CD4-positive, alpha-beta T cell treated with Interferon alpha-2 for 1 hour (primary cell): ENCODE results near the gene LDLRAD4.

Source experiments
- DNase-seq, 2 donors: peaks; one replicate each; pipeline ENCODE4 v3.0.0-alpha.2; 2020 to 2022

Gene LDLRAD4

DNA sequence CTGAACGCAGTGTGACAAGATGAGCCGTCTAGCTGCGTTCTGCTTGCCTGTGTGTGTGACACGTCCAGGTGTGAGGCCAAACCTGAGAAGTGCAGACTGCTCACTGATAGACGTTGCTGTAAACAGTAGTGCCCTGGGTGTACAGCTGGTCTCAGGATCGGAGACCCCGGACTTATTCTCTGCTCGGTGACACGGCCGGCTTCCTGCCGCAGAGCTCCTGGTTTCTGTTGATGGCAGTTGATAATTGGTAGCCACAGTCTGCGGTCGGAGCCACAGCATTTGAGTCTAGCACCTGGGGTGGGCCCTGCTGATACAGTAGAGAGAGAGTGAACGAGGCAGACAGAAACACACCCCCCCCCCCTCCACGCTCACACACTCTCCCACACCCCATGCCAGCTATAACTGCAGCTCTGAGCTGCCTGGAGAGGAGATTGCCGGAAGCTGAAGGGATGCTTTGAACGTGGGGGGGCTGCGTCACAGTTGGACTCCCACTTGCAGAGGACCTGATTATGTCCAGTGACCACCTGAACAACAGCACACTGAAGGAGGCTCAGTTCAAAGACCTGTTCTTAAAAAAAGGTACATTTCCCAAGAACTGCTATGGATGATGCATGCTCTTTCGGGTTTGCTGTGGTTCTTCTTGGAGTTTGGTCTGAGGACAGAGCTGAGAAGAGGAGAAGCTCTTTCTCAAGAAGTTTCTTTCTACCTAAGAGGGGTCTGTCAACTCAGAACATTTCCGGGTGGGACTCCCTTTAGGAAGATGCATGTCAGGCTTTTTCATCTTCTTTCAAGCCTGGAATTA is 393.8 kb downstream of the LDLRAD4 start:
- DNase-seq, result peak; percentile 78 to 81

DNA sequence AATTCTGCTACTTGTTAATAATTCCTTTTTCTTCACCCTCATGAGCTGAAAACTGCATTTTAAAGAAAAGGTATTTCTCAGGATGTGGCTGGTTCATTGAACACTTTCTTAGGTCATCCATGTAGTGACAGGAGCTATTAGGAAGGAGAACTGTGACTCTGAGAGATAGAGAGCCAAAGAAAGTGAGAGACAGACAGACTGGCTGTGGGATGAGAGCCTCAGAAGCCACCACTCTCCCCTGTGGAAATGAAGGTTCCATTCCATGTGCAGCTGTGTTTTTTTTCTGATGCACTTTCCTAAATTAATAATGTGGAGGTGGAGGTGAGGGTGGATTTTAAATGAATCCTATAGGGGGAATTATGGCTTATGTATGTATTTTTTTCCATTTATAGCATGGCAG is 394.5 kb downstream of the LDLRAD4 start:
- no peak for DNase-seq

DNA sequence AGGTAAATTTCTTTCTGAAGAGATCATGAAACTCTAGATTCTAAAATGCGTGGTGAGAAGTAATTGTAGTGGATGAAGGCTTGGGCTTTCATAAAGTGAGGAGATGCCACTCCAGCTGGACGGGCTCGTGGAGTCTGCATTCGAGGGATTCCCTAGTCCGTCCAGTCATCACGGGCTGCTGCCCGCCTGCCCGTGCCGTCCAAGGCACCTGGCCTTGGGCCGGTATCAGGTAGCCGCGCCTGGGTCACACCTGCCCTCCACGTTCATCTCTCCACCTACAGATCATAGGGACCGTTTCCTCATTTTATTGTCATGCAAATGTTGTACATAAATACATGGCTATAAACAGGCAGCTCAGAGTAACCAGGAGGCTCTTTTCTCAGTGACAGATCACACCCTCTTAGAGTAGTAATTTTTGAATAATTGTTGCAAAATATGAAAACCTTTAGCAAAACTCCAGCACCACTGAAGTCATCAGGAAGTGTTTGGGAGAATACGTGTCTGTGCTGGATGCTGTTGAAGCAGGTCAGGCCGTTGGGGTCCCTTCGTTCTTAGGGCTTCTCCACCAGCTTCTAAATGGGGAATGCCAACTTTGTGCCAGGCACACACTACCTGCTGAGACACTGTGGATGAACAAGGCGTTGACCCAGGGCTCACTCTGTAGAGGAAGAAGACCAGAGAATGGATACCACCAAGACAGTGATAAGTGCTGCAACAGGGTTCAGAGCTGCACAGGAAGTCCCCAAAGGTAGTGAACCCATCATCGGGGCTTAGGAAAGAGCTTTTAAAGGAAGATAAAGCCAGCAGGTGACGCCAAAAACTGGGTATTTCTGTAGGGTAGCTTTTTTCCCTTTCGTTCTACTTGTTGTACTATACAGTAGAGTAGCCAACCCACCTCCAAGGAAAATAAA is 395.3 kb downstream of the LDLRAD4 start:
- peak in 1 of 2 donors; percentile 21 for DNase-seq

DNA sequence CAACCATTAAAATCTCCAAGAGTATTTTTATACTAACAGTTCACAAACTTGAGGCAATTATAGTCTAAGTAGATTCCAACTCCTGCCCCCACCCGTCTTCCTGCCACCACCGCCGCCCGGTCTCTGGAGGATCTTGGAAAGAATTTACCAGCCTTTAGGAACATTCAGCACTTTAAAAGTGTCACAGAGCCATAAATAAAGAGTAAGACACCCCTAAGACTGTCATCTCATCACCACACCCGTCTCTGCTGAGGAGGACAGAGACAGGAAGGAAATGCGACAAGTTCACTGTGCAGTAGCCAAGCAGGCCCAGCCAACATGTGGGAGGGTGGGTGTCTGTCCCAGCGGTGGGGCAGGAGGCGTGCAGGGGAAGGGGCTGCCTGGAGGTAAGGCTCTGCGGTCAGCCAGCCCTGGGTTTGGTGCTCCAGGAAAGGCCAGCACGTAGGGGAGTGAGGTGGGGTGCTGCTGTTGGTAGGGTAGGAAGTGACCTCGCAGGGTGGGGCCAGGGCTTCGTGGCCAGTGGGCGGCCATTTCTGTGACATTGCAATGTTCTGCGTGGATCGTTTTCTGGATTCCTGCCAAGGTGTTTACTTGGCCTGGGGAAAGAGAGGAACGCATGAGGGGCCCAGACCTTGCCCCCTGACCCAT is 396.2 kb downstream of the LDLRAD4 start:
- peak; percentile 47 to 49 for DNase-seq

DNA sequence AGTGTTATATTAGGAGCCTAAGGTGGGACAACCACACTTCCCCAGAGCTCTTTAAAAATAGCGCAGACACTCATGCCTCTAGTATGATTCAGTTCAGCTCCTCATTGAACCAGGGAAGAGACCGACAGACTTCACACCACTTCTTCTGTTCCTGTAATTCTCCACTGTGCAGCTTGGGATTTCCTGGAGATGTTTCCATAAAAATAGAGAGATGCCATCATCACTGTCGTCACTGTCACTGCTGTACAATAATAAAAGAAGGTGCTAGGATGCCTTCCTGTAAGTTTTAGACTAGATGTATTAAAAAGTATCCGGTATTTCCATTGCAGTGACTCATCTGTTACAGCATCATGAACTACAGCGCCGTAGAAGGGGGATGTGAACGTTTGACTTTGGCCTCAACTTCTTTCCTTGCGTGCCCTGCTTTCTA is 396.9 kb downstream of the LDLRAD4 start:
- DNase-seq, result peak; percentile 22 to 30

DNA sequence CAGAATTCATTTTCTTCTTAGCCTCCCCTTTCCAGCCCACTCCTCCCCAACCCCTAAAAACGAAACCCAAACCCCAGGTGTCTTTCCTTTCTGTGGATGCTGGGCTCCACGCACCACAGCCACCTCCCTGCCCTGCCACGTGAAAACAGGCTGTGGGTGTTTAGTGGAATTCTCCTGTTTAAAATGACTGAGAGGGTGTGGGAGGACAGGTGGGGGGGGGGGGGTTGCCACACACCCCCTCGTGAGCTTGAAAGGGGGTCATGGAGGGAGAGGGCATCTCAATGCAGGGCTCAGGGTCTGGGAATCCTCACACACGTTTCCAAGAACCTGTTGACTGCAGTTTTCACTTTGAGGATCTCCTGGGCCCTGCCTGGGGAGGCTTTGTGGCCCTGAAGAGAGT is 397.5 kb downstream of the LDLRAD4 start:
- no peak for DNase-seq

DNA sequence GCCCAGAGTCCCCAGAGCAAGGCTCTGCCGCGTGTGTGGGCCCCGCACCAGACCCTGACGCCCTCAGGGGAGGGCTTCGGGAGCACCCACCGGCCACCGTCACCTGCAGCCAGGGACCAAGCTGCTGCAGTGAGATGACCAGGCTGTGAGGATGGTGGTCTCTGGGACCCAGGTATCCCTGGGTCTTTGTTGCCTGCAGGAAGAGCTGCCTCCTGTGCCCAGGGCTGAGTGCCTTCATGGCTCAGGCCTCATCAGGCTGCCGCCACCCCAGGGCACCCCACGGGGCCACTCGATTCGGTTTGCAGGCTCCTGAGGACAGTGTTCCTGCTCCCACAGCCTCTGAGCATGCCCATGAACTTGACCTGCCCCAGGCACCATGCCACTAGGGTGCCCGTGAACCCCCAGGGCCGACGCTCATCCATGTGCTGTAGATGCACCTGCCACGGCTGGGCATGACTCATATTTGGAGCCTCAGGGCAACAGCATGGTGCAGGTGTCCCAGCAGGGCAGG is 398.0 kb downstream of the LDLRAD4 start:
- DNase-seq, result no peak

DNA sequence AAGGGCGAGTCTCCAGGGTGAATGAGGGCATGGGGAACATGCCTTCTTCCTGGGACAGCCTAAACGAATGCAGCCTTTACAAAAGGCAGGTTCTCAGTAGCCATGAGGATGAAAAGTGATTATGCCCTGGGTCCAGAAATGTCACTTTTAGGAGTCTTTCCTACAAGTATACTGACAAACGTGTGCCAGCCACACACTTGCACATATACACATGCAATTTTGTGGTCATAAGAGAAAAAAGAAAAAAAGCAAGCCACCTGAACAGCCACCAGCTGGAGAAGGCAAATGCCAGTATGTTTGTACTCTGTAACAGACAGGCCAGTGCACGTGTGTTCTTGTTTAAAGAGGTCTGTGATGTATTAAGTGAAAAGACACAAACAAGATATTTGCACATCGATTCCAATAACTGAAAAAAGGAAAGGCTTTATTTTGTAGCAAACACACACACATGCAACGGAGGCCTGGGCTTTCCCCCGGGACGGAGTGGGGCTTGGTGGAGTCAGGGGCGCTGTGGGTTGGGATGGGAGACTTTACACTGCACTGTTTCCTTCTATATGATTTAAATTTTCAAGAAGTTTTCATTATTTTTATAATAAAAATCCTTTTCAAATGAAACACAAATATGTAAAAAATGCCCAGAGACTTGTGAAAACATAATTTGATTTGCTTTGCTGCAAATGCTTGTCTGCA is 399.4 kb downstream of the LDLRAD4 start:
- DNase-seq, result no peak

DNA sequence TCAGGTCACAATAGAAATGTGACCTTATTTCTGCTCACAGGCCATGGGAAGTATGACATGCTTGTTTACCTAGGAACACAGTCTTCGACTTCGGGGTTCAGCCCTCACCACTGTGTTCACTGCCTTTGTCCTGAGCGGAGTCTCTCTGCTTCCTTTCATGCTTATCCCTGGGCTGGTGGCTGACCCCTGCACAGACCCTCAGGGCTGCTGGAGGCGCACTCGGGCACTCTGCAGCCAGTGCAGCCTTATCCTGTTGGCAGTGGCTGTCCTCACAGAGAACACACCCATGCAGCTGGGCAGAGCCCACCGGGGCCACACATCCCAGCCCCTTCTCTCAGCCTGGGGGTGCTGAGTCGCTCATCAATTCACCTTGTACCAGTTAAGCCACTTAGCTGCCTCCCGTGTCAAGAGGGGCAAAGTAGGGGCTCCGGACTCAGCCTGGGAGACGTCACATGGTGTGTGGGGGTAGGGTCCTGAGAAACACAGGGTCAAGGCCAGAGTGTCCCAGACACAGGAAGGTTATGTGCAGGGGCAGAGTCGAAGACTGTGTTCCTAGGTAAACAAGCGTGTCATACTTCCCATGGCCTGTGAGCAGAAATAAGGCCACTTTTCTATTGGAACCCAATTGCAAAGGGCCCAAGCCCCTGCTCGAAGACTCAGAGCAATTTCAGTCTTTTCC is 400.3 kb downstream of the LDLRAD4 start:
- DNase-seq, result no peak

DNA sequence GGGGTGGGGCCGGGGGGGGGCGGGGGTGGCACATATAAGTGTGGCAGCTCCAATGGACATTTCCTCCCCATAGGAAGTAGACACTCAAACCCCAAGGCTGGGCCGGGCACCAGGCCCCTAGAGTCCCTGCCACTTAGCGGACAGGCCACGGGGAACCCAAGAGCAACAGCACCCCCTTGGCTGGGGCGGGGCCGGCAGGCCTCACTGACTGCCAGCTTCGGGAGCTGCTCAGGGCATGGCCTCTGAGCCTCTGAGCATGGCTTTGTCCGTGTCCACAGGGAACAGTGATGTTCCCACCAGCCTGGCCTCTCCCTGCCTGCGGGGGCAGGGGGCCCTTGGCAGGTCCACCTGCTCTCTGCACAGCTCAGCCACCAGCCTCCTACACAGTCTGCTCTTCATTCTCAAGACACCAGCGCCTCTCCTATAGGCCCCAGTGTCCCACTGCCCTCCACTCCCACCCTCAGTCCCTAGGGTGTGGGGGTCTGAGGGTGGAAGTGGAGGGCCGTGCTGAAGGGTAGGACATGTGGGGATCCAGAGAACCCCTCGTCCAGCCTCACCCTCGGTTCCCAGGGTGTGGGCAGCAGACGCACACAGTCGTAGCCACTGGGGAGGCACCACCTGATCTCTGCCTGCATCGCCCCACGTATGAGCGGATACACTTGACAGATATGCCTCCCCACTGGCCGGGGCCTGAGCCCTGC is 401.1 kb downstream of the LDLRAD4 start:
- DNase-seq, result no peak

DNA sequence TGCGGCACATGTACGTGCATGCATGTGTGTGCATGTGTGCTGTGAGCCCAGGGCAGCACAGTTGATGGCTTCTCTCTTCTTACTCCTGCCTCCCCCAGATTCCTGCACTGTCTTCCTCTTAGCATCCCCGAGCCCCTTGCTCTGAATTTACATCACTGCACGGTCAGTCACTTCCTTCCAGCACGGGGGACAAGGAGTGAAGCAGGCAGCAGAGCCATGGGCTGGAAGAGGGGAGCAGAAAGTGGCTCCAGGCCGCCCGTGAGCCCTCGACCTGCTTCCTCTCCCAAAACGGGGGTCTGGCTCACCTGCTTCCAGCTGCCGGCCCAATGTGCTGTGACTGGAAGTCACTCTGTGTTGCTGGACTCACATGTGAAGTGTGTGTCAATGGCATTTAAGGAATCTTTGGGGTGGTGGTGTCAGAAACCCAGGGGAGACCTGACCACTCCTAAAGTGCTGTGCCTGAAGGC is 401.7 kb downstream of the LDLRAD4 start:
- DNase-seq, result no peak

DNA sequence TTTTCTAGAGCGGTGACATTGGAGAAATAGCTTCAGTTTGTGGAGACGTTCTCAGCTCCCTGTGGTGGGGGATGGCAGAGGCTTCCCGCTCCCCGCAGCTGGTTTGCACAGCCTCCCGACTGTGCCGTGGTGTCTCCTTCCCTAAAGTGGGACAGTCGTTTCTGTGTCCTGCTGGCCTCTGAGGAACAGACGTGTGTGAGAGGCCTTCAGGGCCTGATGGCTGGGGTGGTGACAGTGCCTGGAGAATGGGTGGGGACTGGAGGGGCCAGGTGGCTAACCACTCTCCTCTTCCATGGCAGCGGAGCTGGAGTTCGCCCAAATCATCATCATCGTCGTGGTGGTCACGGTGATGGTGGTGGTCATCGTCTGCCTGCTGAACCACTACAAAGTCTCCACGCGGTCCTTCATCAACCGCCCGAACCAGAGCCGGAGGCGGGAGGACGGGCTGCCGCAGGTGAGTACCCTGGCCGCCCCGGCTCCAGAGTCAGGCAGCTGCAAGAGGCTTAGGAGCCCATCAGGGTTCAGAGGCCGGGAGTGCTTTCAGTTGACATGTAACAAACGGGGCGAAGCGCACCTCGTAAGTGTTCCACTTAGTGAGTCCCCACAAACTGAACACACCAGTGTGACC is 402.4 kb downstream of the LDLRAD4 start:
- no peak for DNase-seq

DNA sequence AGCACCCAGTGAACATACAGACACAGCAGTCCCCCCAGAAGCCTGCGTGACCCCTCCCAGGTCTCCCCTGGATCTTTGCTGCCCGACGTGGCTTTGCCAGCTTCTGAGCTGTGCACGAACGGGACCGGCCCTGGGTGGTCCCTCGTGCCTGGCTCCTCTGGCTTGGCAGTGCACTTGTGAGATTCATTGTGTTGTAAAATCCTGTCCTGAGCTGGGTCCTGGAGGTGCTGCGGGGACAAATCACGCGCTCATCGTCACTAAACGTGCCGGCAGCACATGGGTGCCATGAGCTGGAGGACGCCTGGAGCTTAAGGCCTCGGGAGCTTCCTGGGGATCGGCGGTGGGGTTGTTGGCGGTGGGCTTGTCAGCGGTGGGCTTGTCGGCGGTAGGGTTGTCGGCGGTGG is 402.9 kb downstream of the LDLRAD4 start:
- no peak for DNase-seq

DNA sequence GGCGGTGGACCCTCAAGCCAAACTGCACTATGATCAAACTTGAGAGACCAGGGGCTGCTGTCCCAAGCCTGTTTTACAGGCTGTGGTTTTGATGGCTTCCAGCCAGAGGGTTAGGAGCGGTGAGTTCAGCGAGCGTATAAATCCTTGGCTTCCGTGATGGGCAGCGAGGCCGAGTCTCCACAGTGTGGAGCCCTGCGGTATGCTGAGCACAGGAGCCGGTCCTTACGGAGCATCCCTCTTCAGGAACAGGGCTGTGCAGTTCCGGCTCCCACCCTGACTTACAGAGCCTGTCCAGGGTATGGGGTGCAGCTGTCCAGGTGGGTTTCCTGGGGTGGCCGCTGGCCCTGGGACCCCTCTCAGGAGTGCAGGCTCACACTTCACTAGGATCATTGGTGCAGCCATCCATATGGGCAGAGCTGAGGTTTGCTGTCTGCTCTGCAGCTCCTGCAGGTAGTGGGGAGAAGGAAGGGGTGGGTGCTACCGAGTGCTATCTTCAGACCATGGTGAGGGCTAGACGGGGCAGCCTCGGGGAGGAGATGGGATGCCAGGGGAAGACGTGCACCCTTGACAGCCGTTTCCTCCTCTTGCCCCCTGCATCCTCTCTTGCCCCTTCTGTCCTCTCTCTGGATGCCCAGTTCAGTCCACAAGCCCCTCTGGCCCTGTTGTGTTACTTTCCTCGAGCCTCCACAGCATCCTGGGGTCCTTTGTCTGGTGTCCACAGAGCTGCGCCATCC is 403.5 kb downstream of the LDLRAD4 start:
- DNase-seq, result no peak

DNA sequence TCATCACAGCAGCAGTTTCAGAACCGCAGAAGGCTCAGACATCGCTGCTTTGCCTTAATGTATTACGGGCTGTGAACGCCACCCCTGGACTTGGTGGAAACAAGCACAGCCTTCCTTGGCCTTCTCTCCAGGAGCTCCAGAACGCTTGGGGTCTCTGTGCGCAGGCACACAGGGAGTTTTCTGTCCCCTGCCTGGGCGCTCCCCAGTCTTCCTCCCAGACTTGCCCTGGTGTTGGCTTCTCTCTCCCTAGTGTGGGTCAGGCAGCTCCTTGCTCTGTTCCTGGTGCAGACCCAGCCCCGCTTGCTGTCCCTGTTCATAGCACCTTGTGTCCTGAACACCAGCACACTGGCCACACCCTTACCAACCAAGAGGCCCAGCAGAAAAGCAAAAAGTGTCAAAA is 404.2 kb downstream of the LDLRAD4 start:
- DNase-seq, result no peak

DNA sequence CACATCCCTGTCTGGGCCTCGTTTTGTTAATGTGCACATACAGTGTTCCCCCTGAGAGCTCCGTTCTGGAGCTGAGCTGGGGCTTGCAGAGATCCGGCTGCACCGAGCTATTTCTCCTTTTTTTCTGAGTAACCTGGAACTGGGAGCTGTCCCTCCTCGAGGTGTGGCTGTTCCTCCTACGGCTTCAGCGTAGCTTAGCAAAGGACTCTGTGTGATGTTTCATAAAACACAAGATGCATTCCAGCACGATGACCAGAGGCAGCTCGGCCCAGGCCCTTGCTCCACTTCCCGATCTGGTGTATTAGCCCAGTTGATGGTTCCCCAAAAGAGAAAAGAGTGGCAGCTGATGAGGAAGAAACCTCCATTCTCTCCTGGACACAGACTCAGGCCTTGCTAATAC is 404.8 kb downstream of the LDLRAD4 start:
- no peak for DNase-seq

DNA sequence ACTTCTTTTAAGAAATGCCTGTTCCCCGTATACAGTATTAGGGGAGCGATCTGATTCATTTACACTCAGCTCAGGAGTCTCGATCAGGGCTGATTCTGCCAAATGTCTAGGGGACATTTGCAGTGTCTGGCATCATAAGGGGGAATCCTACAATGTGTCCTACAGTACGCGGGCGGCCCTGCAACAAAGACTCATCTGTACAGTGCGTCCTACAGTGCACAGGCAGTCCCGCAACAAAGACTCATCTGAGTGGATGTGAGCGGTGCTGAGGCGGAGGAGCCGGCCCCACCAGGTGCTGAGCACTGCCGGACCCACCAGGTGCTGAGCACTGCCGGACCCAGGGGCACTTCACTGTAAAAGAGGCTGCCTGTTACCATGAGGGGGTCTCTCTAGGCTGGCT is 405.3 kb downstream of the LDLRAD4 start:
- no peak for DNase-seq

DNA sequence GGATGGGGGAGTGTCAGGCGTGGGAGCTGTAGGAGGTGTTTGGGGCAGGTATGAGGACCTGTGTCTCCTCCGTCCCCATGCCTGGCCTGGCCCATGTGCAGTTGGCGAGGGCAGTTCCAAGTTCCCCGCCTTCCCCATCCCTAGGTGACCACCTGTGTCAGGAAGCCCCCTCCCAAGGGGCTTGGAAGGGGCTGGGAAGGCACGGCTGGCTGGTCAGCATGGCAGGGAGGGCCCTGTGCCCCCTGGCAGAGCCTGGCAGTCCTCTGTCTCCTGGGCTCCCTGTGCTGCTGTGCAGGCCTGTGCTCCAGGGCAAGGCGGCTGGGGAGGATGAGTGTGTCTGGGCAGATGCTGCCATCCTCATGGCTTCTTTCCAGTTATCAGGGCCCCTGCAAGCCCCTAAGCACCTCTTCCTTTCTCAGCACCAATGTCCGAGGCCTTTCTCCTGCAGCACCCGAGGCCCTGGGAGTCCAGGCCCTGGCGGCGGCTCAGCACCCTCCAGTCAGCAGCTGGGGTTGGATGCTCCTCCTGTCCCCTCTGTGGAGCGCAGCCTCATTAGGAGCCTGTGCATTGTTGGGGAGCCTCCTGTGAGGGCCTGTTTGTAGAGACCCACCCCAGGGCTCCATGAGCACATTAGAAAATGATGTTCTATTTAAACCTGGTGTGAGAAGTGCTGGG is 406.1 kb downstream of the LDLRAD4 start:
- no peak for DNase-seq

DNA sequence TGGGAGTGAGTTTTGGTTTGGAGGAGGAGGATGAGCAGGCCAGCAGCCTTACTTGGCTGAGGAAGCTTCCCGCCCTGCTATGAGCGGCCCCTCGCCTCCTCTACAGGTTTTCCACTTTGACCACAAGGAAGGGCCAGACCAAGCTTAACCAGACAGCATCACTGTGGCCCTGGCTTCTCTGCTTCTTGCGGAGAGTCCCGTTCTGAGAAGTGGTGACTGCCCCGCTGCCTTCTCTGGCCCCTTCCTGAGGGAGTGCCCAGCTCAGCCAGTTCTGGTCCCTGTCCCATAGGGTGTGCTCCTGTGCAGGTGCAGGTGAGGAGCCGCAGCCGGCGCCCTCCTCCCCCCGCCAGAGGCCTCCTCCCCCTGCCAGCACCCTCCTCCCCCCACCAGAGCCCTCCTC is 406.8 kb downstream of the LDLRAD4 start:
- DNase-seq, result no peak
